ENCODE results near the gene KLK13.

KLK13 gene

DNA sequence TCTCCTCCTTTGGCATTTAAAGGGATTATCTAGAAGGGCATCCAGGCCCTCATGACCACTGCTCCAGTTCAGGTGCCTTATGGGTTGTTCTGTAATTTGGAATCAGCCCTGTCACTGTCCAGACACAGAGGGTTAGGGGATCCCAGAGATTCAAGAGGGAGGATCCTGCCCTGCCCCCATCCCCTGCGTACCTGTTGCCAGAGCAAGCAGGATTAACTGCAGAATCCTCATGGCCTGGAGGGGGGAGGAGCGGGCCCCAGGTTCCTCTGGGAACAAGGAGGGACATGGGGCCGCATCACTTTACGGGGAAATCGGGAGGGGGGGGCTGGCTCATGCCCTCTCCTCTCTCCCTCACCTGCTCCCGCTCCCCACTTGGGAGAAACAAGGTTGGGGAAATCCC lies 39.5 kb downstream of the KLK13 start:
- Mint-ChIP-seq H3K36me3 (ENCODE audit: low read depth) (no peaks in the 10 kb centered on the region), H3K27ac (no peak overlapping the region), H3K9me3 (no peaks in the 10 kb centered on the region), H3K4me1 (ENCODE audit: low read depth) (no peaks in the 10 kb centered on the region), H3K4me3 (no peak overlapping the region), H3K27me3 (peaks cover 34% of the 10 kb centered on the region)

GRCh38 chr19:51024924-51025323 lies 40.0 kb downstream of the KLK13 start:
- H3K4me1 Mint-ChIP-seq (ENCODE audit: low read depth): no peaks in the 10 kb centered on the region
- H3K4me3 Mint-ChIP-seq: no peak overlapping the region
- H3K27ac Mint-ChIP-seq: no peak overlapping the region
- no peaks in the 10 kb centered on the region for H3K9me3 Mint-ChIP-seq
- H3K27me3 Mint-ChIP-seq: peaks cover 39% of the 10 kb centered on the region
- H3K36me3 Mint-ChIP-seq (ENCODE audit: low read depth): no peaks in the 10 kb centered on the region

- peaks cover 42% of the 10 kb centered on the region for H3K27me3 Mint-ChIP-seq
- no peaks in the 10 kb centered on the region for H3K4me1 Mint-ChIP-seq (ENCODE audit: low read depth)
These were observed 40.9 kb downstream of the KLK13 start for GRCh38 chr19:51023946-51024345.

GRCh38 chr19:51022526-51022925 lies 42.4 kb downstream of the KLK13 start:
- Mint-ChIP-seq H3K36me3 (ENCODE audit: low read depth) (no peaks in the 10 kb centered on the region), H3K4me3 (no peak overlapping the region), H3K9me3 (no peaks in the 10 kb centered on the region), H3K27ac (no peak overlapping the region), H3K27me3 (peaks cover 54% of the 10 kb centered on the region), H3K4me1 (ENCODE audit: low read depth) (peaks cover 8% of the 10 kb centered on the region)

More at GRCh38 chr19:51023946-51024345, 40.9 kb downstream of the KLK13 start:
- Mint-ChIP-seq H3K9me3 (no peaks in the 10 kb centered on the region), H3K4me3 (no peak overlapping the region), H3K27ac (no peak overlapping the region), H3K36me3 (ENCODE audit: low read depth) (no peaks in the 10 kb centered on the region)

DNA sequence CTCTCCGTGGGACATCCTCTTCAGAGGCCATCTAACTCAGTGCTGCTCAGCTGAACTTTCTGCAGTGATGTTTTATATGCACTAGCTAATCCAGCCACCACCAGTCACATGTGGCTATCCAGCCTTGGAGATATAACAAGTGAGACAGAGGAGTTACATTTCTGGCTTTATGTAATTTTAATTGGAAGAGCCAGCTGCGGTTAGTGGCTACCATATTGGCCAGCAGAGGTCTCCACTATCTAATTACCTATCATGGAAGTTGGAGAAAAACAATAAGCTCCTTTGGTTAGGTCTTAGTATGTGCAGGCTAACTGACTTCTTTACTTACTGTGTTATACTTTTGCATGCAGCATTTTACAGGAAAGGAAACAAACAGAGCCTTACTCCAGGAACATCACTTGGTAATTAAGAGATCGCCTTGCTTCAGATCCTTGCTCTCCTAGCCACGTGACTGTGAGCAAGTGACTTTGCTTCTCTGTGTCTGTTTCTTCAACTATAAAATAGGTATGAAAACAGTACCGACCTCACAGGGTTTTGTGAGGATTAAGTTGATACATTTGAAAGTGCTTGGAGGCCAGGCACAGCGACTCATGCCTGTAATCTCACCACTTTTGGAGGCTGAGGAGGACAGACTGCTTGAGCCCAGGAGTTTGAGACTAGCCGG lies 43.8 kb downstream of the KLK13 start:
- H3K4me3 Mint-ChIP-seq: no peak overlapping the region
- H3K36me3 Mint-ChIP-seq (ENCODE audit: low read depth): no peaks in the 10 kb centered on the region
- H3K27me3 Mint-ChIP-seq: peaks cover 61% of the 10 kb centered on the region
- peaks cover 15% of the 10 kb centered on the region for H3K4me1 Mint-ChIP-seq (ENCODE audit: low read depth)
- H3K9me3 Mint-ChIP-seq: no peaks in the 10 kb centered on the region
- no peak overlapping the region for H3K27ac Mint-ChIP-seq

- Mint-ChIP-seq H3K27ac (no peak within 1 kb of the TSS), H3K4me1 (ENCODE audit: low read depth) (peaks cover 15% of the 10 kb centered on the region), H3K9me3 (no peaks in the 10 kb centered on the region), H3K36me3 (ENCODE audit: low read depth) (no peaks in the 10 kb centered on the region), H3K4me3 (peak within 1 kb of the TSS; percentile 24), H3K27me3 (peaks cover 75% of the 10 kb centered on the region)
These were observed 45.4 kb downstream of the KLK13 start, which contains the start of gene KLK10 for GRCh38 chr19:51019544-51019925. Gene KLK10 (minus strand): TSS chr19:51019709. CDS start chr19:51019130, 579 bp downstream.

DNA sequence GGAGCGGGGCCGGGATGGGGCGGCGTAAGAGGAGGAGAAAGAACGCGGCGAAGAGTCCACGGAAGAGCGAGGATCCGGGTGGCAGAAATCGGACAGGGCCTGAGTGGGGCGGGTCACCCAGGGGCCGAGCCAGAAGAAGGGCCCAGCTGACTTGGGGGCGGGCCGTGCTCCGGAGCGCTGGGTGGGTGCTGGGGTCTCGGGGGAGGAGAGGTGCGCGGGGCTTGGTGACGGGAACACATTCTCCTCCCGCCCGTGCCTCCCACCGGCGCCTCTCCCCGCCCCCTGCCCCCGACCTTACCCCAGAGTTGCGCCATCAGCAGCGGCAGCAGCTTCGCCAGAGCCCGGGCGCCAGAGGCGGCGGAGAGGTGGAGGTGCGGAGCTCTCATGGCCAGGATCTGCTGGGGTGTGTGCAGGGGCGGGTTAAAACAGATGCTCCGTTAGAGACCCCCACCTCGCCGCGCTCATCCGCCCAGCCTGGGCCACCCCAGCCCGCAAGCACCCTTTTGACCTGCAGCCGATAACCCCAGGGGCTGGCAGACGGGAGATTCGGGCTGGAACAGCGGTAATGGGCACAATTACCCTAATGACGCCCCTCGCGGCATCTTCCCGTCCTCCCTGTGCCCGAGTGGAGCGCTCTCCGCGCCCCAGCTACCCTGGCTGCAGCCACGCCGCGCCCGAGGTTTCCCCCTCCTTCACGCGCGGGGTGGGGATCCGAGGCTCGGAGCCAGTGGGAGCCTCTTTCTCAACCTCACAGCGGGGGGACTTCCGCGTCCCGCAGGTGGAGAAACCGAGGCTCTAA lies 45.9 kb downstream of the KLK13 start:
- peaks cover 15% of the 10 kb centered on the region for H3K4me1 Mint-ChIP-seq (ENCODE audit: low read depth)
- H3K4me3 Mint-ChIP-seq: peak overlapping the region; percentile 24
- no peaks in the 10 kb centered on the region for H3K36me3 Mint-ChIP-seq (ENCODE audit: low read depth)
- H3K9me3 Mint-ChIP-seq: no peaks in the 10 kb centered on the region
- H3K27me3 Mint-ChIP-seq: peaks cover 78% of the 10 kb centered on the region
- H3K27ac Mint-ChIP-seq: no peak overlapping the region

DNA sequence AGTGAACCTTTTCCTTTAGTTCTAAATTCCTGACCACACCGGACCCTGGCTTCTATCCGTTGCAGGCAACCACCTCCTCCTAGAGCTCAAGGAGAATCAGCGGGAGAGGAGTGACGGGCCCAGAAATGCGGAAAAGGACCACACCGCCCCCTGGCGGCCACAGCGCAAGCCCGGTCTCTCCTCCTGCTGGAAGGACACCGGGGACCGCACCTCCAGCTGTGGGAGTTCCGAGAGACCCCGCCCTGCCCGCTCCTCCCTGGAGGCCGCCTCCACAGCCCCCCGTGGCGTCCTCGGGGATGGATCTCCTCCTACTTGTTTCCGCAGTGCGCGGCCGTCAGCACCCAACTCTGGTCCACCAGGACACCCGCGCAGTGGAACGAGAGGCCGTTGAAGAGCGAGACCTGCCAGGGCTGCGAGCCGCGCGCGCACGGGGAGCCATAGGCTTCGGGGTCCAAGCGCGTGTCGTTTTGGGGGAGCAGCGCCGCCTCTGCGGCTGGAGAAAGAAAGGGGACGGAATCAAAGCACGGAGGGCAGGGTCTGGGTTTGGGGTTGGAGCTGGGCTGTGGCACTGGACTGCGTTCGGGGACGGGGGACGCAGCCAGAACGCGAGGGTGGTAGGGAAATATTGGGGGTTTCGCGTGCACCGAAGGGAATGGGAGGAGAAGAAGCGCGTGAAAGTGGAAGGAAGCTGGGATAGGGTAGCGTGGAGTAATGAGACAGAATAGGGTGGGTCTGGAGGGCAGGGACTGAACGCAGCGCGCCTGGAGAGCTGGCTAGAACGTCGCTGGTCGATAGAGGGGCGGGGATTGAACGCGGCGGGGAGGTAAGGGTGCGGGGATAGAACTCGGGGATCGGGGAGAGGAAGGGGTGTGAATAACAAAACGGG lies 47.9 kb downstream of the KLK13 start:
- H3K36me3 Mint-ChIP-seq (ENCODE audit: low read depth): no peaks in the 10 kb centered on the region
- peak overlapping the region; percentile 1 for H3K4me3 Mint-ChIP-seq
- H3K27ac Mint-ChIP-seq: no peak overlapping the region
- H3K9me3 Mint-ChIP-seq: no peaks in the 10 kb centered on the region
- H3K4me1 Mint-ChIP-seq (ENCODE audit: low read depth): peaks cover 15% of the 10 kb centered on the region
- peaks cover 70% of the 10 kb centered on the region for H3K27me3 Mint-ChIP-seq

DNA sequence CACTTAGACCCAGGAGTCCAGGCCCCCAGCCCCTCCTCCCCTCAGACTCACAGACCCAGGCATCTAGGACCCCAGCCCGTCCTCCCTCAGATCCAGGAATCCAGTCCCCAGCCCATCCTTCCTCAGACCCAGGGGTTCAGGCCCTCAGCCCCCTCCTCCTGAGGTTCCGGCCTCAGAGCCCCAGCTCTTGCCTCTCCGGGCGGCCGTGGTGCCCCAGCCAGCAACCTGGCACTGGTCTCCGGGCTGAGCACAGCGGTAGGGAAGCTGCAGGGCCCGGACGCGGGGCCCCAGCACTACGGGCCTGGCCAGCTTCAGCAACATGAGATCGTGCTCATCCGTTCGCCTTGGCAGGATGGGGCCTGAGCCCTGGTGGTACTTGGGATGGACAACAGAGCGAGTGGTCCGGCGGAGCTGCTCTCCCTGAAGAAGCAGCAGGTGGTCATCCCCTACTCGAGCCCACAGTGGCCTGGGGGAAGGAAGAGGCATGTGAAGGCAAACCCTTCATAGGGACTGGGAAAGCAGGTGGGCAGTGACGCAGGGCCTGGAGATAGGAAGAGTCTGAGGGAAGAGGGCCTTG lies 49.1 kb downstream of the KLK13 start:
- Mint-ChIP-seq H3K4me1 (ENCODE audit: low read depth) (peaks cover 15% of the 10 kb centered on the region), H3K9me3 (no peaks in the 10 kb centered on the region), H3K27me3 (peaks cover 63% of the 10 kb centered on the region), H3K4me3 (no peak overlapping the region), H3K27ac (no peak overlapping the region), H3K36me3 (ENCODE audit: low read depth) (no peaks in the 10 kb centered on the region)

GRCh38 chr19:51014242-51014641 lies 50.6 kb downstream of the KLK13 start:
- H3K9me3 Mint-ChIP-seq: no peaks in the 10 kb centered on the region
- H3K27ac Mint-ChIP-seq: no peak overlapping the region
- H3K4me3 Mint-ChIP-seq: no peak overlapping the region
- H3K4me1 Mint-ChIP-seq (ENCODE audit: low read depth): peaks cover 15% of the 10 kb centered on the region
- H3K27me3 Mint-ChIP-seq: peaks cover 56% of the 10 kb centered on the region
- H3K36me3 Mint-ChIP-seq (ENCODE audit: low read depth): no peaks in the 10 kb centered on the region

- no peaks in the 10 kb centered on the region for H3K9me3 Mint-ChIP-seq
- H3K4me3 Mint-ChIP-seq: no peak overlapping the region
- H3K27me3 Mint-ChIP-seq: peaks cover 43% of the 10 kb centered on the region
- H3K27ac Mint-ChIP-seq: no peak overlapping the region
- peaks cover 7% of the 10 kb centered on the region for H3K4me1 Mint-ChIP-seq (ENCODE audit: low read depth)
- no peaks in the 10 kb centered on the region for H3K36me3 Mint-ChIP-seq (ENCODE audit: low read depth)
These were observed 52.2 kb downstream of the KLK13 start for GRCh38 chr19:51012661-51013190.

DNA sequence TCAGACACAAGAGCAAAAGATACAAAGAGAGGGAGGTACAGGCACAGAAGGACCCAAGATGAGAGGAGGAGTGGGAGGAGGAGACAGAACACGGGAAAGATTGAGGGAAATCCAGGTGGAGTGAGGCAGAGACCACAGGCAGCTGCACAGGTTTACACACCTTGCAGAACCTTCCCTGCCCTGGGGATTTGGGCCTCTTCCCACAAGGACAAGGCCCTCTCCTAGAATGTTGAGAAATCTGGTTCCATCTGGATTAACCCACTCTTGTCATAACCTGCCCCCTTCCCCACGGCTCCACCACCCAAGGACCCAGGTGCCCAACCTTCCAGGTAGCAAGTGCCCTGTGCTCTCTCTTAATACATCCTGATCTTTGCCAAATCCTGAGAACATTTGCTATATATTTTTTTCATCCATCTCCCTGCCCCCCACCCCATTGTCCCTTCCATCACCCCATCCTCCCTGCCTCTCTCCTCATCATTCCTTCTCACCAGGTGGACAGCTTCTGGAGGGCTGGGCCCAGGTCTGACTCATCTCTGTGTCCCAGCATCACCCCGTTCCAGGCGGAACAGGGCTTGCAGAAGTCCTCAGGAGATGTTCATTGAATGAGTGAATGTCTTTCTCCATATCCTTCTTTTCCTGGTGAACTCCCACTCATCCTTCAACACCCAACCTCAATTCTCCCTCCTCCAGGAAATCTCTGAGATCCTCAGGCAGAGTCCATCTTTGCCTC lies 54.7 kb downstream of the KLK13 start:
- H3K4me1 Mint-ChIP-seq (ENCODE audit: low read depth): no peaks in the 10 kb centered on the region
- H3K9me3 Mint-ChIP-seq: no peaks in the 10 kb centered on the region
- H3K4me3 Mint-ChIP-seq: no peak overlapping the region
- no peak overlapping the region for H3K27ac Mint-ChIP-seq
- no peaks in the 10 kb centered on the region for H3K36me3 Mint-ChIP-seq (ENCODE audit: low read depth)
- H3K27me3 Mint-ChIP-seq: peaks cover 28% of the 10 kb centered on the region

DNA sequence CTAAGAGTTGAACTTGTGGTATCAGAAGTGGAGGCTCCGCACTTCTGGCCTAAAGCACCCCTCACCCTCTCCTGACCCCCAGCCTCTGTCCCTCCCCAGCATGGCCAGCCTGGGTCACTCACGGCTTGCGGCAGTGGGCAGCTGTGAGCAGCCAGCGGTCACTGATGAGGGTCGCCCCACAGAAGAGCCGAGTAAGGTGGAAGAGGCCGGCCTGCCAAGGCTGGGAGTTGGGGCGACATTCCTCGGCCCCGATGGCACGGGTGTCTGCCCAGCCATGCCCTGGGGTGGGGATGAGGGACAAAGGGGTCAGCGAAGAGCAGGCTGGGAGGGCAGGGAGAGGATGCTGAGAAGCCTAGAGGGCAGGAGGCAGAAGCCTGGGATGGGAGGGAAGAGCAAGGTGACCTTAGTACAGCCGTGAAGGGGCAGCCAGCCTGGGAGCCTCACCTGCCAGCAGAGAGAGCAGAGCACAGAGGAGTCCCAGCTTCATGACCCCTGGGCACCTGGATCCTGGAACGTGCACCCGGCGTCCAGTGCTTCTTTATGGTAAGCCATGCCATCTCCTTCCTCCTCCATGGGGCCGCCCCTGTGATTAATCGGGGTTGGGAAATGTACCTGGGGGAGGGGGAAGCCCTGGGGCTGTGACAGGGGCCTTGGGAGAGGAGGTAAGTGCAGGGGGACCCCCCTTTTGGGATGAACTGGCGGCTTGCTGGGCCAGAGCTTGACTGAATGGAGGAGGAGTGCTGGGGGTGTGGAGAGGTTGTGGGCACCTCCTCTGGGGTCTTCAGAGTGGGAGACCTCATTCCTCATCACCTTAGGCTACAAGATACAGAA lies 55.6 kb downstream of the KLK13 start:
- Mint-ChIP-seq H3K36me3 (ENCODE audit: low read depth) (no peaks in the 10 kb centered on the region), H3K27ac (no peak overlapping the region), H3K27me3 (peaks cover 26% of the 10 kb centered on the region), H3K9me3 (no peaks in the 10 kb centered on the region), H3K4me3 (no peak overlapping the region), H3K4me1 (ENCODE audit: low read depth) (no peaks in the 10 kb centered on the region)
